ENCODE results near the gene SELENOK. TPM values are rescaled to one million over a fixed set of nuclear protein-coding genes. Genes with fewer than 3 reads are reported as not detected.
A peak's percentile ranks its signal among the peaks of the same experiment; 100 is the strongest.

The SELENOK gene
- total RNA-seq, 1 donor from 2014 or later: 59.6 TPM

DNA sequence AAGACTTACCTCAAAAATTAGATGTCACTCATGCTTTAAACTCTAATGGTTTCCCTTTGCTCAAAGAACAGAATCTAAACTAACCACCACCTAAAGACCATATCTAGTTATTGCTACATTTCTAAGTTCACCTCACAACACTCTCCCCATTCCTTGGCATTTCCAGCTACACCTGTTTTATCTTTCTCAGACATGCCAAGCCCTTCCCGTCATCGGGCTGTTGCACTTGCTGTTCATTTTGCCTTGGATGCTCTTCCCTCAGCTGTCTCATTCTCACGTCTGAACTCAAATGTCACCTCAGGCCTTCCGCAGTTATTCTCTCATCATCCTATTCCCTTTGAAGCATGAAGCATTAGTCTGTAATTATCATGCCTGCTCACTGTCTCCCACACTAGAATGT lies 8.7 kb downstream of the SELENOK start:
- no peak for DNase-seq

- peak; percentile 86 for DNase-seq
Observed at GRCh38 chr3:53881691-53882593, 9.7 kb downstream of the SELENOK start, which contains the start of gene ACTR8. Gene ACTR8, minus strand, starts transcription at chr3:53882152. Its CDS starts 51 bp downstream, at chr3:53882101.

DNA sequence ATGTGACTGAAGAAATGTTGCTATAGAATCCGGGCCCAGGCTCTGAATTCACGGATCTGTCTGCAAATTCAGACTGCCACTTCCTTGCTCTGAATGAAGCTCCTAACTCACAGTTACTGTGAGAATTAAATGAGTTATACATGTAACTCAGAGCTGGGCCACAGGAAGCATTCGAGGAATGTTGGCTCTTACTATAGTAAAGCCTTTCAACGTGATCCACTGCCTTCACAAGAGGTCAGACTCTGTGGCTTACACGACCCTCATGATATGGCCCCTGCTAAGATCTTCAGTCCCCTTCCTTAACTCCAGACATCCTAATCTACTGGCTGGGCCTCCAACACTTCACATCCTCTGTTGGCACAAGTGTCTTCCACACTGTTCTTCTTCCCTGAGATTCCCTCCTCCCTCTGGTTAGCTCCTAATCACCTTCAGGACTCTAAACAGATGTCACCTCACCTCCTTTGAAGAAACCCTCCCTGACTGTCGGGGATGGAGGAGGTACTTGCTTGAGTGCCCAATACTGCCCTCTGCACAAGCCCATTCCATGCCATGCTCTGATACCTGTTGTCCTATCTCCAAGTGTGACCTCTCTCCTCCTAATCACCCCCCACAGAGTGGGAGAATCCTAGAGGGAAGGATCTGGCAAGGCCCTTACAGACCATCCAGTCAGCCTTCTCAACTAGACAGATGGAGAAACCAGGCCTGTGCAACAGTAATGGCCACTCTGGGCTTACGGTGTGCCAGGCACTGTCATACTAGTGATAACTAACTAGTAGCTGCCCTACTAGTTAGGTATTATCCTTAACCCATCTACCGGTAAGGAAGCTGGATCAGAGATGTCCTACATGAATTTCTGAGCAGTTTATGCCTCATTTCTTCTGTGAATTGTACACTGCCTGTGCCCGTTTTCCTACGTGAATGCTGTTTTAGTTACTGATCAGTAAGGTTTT lies 11.0 kb downstream of the SELENOK start:
- DNase-seq: no peak

DNA sequence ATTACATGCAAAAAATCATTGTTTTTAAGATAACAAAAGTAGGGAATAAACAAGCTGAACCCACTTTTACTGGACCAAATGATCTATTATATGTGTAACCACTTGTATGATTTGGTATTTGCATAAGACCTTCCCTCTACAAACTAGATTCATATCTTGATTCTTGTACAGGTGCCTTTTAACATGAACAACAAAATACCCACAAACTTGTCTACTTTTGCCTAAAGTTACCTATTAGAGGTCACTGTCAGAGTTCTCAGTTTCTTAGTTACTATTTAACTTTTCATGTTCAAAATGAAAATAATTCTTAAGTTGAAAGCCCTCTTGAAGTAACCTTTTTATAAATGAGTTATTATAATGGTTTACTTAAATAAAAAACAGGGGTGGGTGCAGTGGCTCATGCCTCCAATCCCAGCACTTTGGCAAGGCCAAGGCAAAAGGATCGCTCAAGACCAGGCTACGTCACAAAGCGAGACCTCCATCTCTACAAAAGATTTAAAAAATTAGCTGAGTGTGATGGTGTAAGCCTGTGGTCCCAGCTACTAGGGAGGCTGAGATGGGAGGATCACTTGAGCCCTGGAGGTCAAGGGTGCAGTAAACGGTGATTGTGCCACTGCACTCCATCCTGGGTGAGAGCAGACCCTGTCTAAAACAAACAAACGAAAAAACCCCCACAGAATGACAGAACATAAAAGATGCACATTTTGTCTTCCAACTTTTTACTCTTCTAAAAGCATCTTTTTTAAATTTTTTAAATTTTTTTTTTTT lies 25.7 kb downstream of the SELENOK start:
- DNase-seq: no peak

DNA sequence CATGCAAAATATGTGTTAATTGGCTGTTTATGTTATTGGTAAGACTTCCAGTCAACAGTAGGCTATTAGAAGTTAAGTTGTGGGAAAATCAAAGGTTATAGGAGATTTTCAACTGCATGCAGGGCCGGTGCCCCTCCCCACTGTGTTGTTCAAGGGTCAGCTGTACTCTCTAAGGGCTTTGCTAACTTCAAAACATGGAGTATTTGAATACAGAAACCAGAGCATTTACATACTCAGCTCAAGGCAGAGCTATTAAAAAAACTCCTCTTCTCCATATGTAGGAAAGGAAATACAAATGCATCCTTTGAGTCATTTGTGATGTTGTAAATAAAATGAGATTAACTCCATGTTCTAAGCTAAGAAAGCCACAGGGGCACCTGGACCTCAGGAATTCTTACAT lies 28.5 kb downstream of the SELENOK start:
- no peak for DNase-seq

GRCh38 chr3:53862241-53862640 lies 29.4 kb downstream of the SELENOK start:
- DNase-seq: no peak

DNA sequence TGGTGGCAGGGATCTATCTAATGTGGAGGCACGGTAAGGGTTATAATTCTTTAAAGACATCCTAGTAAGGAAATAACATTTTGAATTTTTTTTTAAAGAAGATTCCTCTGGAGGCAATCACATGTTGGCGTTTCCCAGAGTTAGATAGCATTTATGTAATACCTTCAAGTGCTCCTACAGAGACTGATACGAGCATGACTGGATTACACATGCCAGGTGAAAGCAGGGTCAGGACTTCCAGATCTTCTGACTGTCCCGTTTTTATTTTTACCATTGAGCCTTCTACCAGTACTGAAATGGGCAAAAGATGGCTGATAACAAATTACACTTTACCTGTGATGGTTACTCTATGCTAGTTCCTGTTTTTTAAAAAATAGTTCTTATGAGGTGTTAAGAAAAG lies 31.5 kb downstream of the SELENOK start:
- no peak for DNase-seq

- DNase-seq: no peak
Observed at GRCh38 chr3:53859178-53859577, 32.5 kb downstream of the SELENOK start.

DNA sequence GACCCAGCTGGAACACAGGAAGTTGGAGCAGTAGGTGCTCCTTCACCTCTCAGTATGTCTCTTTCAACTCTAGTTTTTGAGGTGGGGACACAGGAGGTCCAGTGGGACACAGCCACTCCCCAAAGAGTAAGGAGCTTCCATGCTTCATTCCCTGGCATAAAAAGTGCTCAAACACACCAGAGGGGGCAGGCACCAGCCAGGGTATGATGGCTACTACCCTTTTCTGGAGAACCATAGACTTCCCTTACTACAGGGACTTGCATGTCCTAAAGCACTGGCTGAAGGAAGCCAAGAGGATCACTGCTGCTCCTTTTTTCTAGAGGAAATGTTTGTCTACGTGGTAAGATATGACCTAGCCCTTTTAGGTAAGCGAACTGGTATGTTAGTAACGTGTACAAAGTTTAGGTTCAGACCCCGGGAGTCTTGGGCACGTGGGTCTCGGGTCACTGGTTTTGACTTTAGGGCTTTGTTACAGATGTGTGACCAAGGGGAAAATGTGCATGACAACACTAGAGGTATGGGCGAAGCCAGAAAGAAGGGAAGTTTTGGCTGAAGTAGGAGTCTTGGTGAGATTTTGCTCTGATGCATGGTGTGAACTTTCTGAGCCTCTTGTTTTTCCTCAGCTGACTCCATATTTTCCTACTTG lies 33.4 kb downstream of the SELENOK start:
- no peak for DNase-seq

GRCh38 chr3:53856964-53857363 lies 34.7 kb downstream of the SELENOK start:
- DNase-seq: no peak

- no peak for DNase-seq
Observed at GRCh38 chr3:53850895-53851294, 40.8 kb downstream of the SELENOK start.

- no peak for DNase-seq
Observed at GRCh38 chr3:53849916-53850315, 41.7 kb downstream of the SELENOK start.

DNA sequence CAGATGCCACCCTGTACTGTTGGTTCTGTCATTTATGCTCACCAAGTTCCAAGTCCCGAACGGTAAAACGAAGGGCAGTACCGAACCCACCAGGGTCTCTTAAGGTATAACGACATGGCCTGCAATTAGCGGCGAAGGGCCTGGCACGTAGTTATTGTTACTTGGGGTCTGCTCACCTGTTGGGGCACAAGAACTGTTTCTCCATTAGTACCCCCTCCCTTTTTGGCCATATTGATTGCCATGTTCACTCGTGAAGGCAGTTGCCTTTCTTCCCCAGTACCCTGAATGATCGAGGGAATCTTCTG lies 44.9 kb downstream of the SELENOK start:
- DNase-seq: no peak

DNA sequence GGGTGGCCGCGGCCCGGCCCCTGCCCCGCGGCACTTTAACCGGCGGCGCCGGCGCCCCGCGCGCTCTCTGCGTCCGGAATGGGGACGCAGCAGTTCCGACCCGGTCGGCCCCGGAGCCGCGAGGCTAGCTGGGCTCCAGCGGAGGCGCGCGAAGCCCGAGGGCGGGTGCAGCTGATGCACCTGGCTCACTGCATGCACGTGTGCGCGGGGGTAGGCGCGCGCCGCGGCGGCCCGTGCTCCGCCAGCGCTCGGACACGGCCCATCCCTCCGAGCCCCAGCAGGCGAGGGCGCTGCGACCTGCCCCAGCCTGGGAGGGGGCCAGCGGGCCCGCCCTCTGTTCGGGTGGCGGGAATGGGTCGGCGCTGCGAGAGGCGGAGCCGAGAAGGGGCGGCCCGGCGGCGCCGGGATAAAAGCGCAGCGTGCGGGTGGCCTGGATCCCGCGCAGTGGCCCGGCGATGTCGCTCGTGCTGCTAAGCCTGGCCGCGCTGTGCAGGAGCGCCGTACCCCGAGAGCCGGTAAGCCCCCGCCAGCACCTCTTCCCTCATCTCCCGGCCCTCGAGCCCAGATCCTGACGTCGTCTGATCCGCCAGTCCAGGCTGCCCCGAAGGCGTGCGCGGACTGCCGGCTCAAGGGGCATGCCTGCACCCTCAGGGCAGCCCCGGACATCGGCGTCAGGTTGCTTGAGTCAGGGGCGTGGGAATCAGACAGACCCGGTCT lies 45.4 kb downstream of the SELENOK start, which contains the start of the genes CHDH and IL17RB:
Gene CHDH (minus strand): TSS at position 286 of the 717 bp plus-strand sequence. CDS start 22,411 bp downstream, outside the sequence.
Gene IL17RB (plus strand): TSS at position 435 of the 717 bp plus-strand sequence. CDS start 21 bp downstream, at position 456.
- peak; percentile 60 for DNase-seq

DNA sequence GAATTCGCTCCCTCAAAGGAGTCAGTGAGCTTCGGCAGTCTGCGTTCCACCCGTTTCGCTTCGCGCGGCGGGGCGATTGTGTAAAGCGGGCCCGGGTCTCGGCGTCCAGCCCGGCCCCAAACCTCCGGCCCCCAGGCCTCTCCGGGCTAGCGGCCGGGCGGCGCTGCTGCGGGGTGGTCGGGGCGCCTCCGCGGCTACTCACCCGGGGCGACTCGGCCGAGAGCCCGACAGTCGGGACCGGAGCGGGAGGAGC lies 45.9 kb downstream of the SELENOK start:
- DNase-seq: no peak

DNA sequence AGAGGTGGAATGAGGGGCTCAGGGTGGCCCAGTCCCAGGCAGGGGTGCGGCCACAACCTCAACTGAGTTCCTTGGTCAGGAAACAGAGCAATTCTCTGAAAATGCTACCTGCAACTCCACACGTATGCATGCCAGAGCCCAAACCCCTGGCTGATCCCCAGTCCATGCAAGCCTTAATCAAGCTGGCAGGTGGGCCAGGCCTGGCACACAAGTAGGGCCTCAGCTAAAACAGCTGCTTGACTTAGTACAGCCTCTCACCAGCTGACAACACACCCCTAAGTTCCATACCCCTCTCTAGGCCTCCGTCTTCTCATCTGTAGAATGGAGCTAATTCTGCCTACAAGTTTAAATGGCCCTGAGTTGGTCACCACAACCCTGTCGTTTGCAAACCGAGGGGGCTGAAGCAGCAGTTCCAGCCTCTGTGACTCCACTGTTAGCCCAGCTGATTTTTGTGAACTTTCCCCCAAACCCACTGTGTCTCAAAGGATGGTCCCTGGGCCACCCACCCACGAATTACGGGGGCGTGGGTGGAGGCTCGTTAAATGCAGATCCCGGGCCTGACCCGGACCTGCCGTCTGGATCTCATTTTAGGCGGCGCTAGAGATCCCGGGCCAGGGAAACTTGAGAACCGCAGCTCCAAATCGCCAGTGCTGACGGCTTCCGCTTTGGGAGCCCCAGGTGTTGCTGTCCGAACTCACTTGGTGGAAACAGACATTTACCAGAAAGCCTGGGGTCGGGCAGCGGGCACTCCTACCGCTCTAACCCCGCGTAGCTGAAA lies 46.4 kb downstream of the SELENOK start:
- no peak for DNase-seq

DNA sequence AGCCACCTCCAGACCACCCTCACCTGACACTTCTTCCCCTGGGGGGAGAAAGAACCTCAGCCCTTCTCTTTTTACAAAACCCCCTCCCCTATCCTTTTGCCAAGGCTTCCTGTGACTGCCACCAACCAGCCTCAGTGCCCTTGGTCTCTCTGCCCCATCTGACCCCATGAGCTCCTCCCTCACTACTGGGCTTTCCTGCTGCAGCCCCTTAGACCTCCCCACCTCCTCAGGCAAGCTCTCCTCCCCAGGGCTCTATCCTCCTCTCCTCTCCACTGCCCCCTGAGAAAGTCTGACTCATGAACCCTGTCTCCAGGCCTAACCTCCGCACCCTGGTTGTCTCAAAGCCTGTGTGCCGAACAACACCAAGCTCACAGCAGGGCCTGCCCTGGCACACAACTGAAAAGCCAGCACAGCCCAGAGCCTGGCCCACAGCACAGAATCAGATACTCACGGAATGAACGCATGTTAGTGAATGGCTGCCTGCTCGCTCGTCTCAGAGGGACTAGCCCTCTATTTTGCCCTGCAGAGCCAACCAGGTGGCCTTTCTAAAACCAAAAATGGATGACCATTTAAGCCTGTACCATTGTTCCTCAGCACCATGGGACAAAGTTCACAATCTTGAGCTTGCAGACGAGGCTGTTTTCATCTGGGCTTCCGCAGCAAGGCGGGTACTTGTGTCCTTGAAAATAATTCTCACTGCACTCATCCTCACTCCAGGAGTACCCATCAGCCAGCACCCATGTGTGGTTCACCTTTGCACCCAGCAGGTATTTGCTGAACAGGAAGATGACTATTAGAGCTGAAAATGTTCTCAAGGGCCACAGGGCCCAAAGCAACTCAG lies 47.2 kb downstream of the SELENOK start:
- DNase-seq: no peak

- DNase-seq: no peak
Observed at GRCh38 chr3:53843195-53844177, 48.2 kb downstream of the SELENOK start.
